HG03571 (cell line): ENCODE measurements around the gene FEN1.

Experiments used
- ATAC-seq: cut with Tn5 transposase; IDR thresholded peaks from one replicate; pipeline ENCODE4 v1.9.1; 2021; ENCODE audit not compliant: unreplicated experiment

FEN1 gene

DNA sequence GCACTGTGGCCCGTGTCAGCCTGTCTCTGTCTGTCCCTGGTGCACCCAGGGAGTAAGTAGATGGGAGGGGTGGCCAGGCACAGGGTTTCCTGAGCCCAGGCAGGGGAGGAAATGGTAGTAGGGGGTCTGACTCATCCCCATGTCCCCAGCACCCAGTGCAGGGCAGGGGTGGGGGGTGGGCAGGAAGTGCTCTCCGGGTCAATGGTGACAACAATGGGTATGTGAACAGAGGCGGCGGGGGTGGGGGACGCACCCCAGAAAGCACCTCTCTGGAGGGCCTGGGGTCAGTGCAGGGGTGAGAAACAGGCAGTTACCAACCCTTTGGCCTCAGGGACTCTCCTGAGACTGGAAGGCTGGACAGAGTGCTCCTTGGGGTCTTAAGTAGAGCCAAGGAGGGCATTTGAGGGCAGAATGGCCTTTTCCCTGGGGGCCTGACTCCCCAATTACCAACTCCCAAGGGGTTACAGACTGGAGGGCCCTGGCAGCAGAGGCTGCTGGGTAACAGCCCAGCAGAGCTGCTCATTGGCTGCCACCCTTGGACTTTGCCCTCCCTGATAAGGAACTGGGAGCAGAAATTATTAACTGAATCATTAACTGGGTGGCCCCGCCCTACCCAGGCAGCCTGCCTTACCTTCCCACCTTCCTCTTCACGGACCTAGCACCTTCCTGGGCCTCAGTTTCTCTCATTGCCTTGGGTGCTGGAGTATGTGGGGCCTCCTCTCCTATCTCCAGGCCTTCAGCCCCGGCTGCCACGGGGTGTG is 36.1 kb upstream of the FEN1 start:
- ATAC-seq = no peak

DNA sequence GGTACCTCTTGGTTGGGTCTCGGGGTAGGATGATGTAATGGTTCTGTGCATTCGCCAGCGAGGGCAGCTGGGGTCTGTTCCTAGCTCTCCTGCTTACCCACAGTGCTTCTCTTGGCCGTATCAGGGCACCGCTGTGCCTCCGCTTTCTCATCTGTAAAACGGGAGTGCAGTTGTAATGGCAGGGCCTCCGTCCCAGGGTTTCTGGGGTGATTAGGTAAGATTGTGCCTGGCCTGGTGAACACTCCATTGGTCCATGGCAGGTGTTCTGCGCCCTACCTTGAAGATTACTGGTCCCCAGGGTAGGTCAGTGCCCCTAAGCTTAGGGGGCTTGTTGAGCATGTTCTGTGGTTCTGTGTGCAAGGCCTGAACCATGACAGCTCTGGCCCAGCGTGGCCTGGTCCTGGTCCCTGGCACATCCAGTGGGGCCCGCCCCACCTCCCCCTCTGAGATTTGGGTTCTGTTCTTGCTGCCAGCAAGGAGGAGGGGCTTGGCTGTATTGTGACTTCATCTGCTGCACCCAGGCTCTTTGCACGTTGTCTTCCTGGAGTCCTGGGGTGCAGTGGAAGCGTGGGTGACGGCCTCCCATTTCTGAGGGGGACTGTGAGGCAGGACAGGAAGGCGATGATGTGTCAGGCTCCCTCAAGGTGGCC is 35.4 kb upstream of the FEN1 start:
- no peak for ATAC-seq

GRCh38 chr11:61760946-61761345 is 31.8 kb upstream of the FEN1 start:
- ATAC-seq = no peak

DNA sequence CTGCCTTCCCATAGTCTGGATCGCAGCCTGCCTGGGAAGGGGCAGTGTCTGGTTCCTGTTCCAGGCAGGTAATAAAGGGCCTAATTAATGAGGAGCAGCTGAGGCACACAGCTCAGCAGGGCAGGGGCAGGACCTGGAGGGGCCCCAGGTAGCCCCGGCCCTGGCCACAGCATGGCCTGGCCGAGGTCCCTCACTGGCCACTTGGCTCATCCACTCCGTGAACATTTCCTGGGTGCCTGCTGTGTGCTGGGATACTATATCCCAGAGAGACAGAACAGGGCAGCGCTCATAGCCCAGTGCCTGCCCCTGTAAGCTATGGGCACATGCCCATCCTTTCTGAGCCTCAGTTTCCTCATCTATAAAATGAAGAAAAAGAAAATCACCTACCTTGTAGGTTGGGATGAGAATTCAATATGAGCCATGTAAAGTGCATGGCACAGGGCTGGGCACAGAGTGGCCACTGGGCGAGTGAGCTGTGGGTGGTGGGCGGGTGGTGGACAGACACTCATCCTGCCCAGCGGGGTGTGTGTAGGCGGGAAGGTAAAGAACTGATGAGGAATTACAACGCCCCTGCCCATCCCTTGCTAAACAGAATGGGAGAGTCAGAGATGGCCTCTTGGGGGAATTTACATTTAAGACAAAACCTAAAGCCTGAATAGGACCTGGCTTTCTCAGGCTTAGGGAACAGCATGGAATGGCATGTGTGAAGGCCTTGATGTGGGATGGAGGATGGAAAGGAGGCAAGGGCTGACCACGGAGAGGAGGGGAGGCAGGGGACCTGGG is 31.1 kb upstream of the FEN1 start:
- no peak for ATAC-seq

GRCh38 chr11:61762223-61762615 is 30.5 kb upstream of the FEN1 start:
- ATAC-seq = no peak

- no peak for ATAC-seq
These were observed 29.9 kb upstream of the FEN1 start for GRCh38 chr11:61762798-61763197.

DNA sequence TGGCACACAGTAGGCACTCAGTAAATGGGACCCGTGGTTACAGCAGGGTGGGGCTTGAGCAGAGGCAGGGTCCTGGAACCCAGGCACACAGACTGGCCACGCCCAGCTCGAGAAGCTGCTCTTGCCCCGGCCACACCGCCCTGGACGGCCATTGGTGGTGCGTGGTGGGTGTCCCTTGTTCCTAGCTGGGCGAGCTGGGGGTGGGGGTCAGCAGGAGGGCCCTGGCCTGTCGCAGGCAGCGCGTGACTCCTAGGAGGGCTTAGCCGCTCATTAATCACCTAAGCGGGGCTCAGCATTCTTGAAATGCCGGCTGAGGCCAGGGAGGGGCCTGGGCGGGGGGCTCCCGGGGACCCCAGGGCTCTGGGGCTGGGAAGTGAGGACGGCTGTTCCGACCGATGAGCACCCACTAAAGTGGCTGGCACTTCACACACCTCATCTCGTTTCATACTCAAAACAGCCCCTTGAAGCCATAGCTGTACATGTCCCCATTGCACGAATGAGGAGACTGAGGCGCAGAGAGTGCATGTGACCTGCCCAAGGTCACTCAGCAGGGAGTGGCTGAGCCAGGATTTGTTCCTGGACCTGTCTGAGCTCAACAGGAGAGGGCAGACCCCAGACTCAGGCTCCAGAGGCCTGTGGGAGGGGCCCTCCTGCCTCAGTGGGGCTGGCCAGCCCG is 28.6 kb upstream of the FEN1 start:
- ATAC-seq = no peak

DNA sequence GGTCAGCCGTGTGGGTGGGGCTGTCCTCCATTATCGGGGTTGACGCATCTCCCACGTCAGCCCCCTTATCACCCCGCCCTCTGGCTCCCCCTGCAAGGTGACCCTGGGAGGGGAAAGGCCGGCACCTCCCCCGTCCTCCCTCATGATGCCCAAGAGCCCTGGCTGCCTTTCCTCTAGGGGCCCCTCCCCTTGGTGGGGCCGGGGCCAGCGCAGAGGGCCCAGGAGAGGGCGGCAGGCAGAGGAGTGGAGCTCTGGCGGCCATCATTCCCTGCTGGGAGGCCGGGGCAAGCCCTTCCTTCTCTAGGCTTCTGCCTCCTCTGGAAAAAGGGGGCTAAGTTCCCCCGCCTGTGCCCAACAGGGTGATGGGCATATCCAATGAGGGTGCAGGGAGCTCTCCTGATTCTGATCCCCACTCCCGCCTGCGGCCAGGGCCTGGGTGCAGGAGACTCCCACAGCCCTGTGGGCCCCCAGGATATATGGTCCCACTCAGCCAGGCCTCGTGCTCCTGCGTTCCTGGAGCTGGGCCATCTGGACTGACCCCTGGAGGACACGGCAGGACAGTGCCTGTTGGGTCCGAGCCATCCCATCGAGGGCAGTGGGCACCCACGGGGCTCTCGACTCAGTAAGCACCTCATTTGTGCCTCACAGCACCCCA is 28.0 kb upstream of the FEN1 start:
- no peak for ATAC-seq

DNA sequence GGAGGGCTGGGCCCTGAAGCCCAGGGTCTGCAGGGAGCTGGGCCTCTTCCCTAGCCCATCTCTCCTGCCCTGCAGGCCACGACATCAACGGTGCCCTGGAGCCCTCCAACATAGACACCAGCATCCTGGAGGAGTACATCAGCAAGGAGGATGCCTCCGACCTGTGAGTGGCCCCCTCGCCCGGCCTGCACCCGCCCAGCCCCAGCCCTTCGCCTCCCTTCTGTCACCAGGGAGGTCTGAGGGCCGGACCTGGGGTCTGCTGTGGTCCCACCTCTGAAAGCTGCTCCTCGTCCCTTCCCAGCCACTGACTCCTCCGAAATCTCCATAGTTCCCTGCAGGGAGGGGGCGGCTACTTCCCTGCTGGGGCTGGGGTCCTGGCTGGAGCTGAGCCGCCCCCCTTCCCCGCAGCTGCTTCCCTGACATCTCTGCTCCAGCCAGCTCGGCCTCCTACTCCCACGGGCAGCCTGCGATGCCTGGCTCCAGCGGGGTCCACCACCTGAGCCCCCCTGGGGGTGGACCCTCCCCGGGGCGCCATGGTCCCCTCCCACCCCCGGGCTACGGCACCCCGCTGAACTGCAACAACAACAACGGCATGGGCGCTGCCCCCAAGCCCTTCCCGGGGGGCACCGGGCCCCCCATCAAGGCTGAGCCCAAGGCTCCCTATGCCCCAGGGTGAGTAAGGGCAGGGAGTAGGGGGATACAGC is 27.0 kb upstream of the FEN1 start:
- ATAC-seq = no peak

GRCh38 chr11:61766353-61766841 is 26.3 kb upstream of the FEN1 start:
- no peak for ATAC-seq

GRCh38 chr11:61768376-61769076 is 24.2 kb upstream of the FEN1 start:
- ATAC-seq = no peak

DNA sequence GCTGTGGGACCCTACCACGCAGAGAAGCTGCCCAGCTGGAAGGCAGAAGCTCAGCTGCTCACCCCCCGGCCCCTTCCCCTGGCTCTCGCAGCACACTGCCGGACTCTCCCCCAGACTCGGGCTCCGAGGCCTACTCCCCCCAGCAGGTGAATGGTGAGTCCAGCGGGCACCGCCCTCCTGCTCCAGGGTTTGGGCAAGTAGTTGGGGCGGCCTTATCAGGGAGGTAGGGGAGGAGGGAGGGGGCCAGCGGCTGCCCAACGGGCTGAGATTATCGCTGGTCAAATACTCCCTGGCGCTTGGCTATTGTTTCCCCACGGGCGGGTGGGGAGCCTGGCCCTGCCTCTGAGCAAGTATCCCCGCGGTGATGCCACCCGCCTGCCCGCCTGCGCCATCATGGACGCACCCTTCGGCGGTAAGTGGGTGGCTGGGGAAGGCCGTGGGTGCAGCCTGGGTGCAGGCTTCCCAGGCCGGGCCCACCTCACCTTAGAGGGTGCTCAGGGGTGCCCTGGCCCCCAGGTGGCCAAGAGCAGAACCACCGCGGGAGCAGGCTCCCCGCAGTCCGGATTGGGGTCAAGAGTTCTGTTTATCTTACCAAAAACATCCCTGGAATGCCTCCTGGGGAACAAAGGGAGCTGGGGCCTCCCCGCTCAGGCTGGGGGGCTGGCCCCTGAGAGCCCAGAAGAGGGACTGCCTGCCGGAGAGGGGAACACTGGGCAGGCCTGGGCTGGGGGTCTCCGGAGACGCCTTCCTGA is 23.4 kb upstream of the FEN1 start:
- ATAC-seq = no peak

GRCh38 chr11:61769946-61770683 is 22.6 kb upstream of the FEN1 start:
- ATAC-seq = no peak

GRCh38 chr11:61771195-61771894 is 21.4 kb upstream of the FEN1 start:
- ATAC-seq = no peak

- no peak for ATAC-seq
These were observed 20.7 kb upstream of the FEN1 start for GRCh38 chr11:61771985-61772455.

DNA sequence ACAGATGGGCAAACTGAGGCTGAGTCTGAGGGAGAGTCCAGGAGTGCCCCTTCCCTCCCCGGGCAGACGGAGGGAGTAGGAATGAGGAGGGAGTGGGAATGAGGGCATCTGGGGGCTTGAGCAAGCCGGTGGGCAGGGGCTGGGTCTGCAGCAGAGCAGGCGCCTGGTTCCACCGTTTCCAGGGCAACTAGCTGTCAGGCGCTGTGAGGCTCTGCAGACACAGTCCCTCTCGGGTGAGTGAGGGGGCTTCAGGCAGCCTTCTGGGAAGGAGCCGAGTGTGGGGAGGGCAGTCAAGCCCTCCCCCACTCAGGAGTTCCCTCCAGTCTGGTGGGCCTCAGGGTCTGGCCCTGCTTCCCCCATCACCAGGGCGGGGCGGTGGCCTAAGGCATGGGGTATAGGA is 19.4 kb upstream of the FEN1 start:
- no peak for ATAC-seq

DNA sequence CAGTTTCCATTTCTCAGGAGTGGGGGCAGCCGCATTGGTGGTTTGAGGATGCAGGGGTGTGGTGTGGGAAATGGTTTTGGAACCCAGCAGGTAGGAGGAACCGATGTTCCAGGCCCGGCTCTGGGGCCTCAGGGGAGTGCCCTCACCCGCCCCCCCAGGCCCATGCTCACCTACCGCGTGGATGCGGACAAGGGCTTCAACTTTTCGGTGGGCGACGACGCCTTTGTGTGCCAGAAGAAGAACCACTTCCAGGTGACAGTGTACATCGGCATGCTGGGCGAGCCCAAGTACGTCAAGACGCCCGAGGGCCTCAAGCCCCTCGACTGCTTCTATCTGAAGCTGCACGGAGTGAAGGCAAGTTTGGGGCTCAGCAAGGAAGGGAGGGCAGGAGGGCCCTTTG is 18.9 kb upstream of the FEN1 start:
- ATAC-seq = no peak
